ENCODE results near the gene FXN.

DNA sequence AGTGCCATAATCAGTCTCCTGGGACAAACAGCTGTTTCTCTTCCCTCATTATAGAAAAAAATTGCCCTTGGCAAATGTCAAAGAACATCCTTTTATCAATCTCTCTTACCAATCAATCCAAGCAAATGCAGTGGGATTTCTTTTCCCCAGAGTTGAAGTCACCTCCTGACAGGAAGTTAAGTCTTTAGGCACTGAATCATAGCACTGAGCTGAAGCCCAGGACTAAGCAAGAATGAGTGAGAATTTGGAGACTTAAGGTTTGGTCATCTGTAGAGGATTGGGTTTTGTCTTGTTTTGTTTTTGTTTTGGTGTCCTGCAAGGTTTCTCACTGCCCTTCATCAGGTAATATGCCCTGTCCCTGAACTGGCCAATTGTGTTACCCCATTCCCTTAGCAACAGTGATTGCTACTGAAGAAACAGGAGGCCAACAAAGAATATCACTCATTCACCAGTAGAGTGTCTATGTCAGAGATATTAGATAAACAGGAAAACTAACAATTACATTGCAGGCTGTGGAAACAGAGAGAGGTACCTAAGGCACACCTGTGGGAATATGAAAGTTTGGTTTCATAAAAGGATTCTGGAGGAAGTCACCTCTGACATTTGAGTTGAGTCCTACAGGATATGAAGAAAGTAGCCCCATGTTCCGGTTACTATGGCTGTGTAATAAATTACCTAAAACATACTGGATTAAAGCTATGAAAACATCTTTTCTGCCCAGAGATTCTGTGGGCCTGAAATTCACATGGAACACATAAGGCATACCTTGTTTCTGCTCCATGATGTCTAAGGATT, 4.5 kb upstream of the FXN start:
- TF ChIP-seq, protein P1, sequence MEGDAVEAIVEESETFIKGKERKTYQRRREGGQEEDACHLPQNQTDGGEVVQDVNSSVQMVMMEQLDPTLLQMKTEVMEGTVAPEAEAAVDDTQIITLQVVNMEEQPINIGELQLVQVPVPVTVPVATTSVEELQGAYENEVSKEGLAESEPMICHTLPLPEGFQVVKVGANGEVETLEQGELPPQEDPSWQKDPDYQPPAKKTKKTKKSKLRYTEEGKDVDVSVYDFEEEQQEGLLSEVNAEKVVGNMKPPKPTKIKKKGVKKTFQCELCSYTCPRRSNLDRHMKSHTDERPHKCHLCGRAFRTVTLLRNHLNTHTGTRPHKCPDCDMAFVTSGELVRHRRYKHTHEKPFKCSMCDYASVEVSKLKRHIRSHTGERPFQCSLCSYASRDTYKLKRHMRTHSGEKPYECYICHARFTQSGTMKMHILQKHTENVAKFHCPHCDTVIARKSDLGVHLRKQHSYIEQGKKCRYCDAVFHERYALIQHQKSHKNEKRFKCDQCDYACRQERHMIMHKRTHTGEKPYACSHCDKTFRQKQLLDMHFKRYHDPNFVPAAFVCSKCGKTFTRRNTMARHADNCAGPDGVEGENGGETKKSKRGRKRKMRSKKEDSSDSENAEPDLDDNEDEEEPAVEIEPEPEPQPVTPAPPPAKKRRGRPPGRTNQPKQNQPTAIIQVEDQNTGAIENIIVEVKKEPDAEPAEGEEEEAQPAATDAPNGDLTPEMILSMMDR (conservative IDR thresholded peaks at IDR 0.05) = no peak
- TF ChIP-seq ZFX (IDR thresholded peaks at IDR 0.05) = no peak

Measured in C4-2B (cell line).